LNCaP clone FGC (cell line): ENCODE data around the gene ELAPOR1.

Source experiments
- DNase-seq: peaks from one replicate; pipeline ENCODE4 v3.0.0-alpha.2; 2011; ENCODE audit warnings: low read depth
- H3K4me3 ChIP-seq: 2 replicates; pipeline ENCODE4 v1.5.1; 2011; ENCODE audit warnings: mild to moderate bottlenecking, low read depth, low read length, control low read depth
- CTCF ChIP-seq: IDR thresholded peaks from 2 replicates; pipeline ENCODE4 v1.5.1; 2012; ENCODE audit warnings: mild to moderate bottlenecking; ENCODE audit not compliant: control insufficient read depth, insufficient read depth; ENCODE audit errors: extremely low read depth

Gene ELAPOR1

GRCh38 chr1:109160071-109160840 is 46.3 kb downstream of the ELAPOR1 start:
- DNase-seq: no peak
- H3K4me3 ChIP-seq: no peak overlapping the region
- TF ChIP-seq CTCF: no peak

- no peak for TF ChIP-seq CTCF
Observed at GRCh38 chr1:109161858-109162606, 48.1 kb downstream of the ELAPOR1 start.

GRCh38 chr1:109162626-109163025 is 48.7 kb downstream of the ELAPOR1 start:
- no peak for DNase-seq
- no peak overlapping the region for H3K4me3 ChIP-seq
- no peak for TF ChIP-seq CTCF

More at GRCh38 chr1:109161858-109162606, 48.1 kb downstream of the ELAPOR1 start:
- DNase-seq: no peak
- no peak overlapping the region for H3K4me3 ChIP-seq

GRCh38 chr1:109163551-109163950 is 49.6 kb downstream of the ELAPOR1 start:
- TF ChIP-seq CTCF: no peak
- no peak overlapping the region for H3K4me3 ChIP-seq
- no peak for DNase-seq
